Midbrain (tissue), 1 donor: ENCODE results near the gene DNAJC5.
A peak's percentile ranks its signal among the peaks of the same experiment; 100 is the strongest.
"Not testable (repeated sequence)": the region's sequence is repeated elsewhere in the genome, so short reads cannot be mapped to it uniquely, and the experiment has no call there.

Source experiments
- DNase-seq: peaks from one replicate; lab custom pipeline; 2025; lab: John Stamatoyannopoulos, UW

DNAJC5 gene

GRCh38 chr20:63911176-63911575, 16.2 kb downstream of the DNAJC5 start:
- DNase-seq: peak; percentile 35

GRCh38 chr20:63913768-63914167, 18.8 kb downstream of the DNAJC5 start:
- DNase-seq: no peak

- DNase-seq: peak; percentile 48
These were observed 20.5 kb downstream of the DNAJC5 start for GRCh38 chr20:63915471-63915870.

GRCh38 chr20:63916371-63916939, 21.5 kb downstream of the DNAJC5 start:
- not testable (repeated sequence) for DNase-seq

GRCh38 chr20:63917811-63918210, 22.9 kb downstream of the DNAJC5 start:
- no peak for DNase-seq

- no peak for DNase-seq
These were observed 24.2 kb downstream of the DNAJC5 start for GRCh38 chr20:63919130-63919529.

- DNase-seq: no peak
These were observed 25.3 kb downstream of the DNAJC5 start for GRCh38 chr20:63920226-63920625.

- DNase-seq: no peak
These were observed 28.7 kb downstream of the DNAJC5 start for GRCh38 chr20:63923651-63924050.

GRCh38 chr20:63924241-63924640, 29.3 kb downstream of the DNAJC5 start:
- no peak for DNase-seq

GRCh38 chr20:63926298-63926697, 31.4 kb downstream of the DNAJC5 start:
- DNase-seq: no peak

- DNase-seq: no peak
These were observed 34.1 kb downstream of the DNAJC5 start for GRCh38 chr20:63929071-63929470.

- not testable (repeated sequence) for DNase-seq
These were observed 34.6 kb downstream of the DNAJC5 start for GRCh38 chr20:63929473-63929883.

- no peak for DNase-seq
These were observed 36.1 kb downstream of the DNAJC5 start for GRCh38 chr20:63930971-63931553.

GRCh38 chr20:63931735-63932134, 36.8 kb downstream of the DNAJC5 start:
- no peak for DNase-seq

GRCh38 chr20:63932606-63933160, 37.8 kb downstream of the DNAJC5 start:
- DNase-seq: no peak

- DNase-seq: no peak
These were observed 38.7 kb downstream of the DNAJC5 start for GRCh38 chr20:63933646-63934045.

- DNase-seq: no peak
These were observed 39.5 kb downstream of the DNAJC5 start for GRCh38 chr20:63934271-63935068.

- DNase-seq: no peak
These were observed 40.5 kb downstream of the DNAJC5 start for GRCh38 chr20:63935447-63935846.

- no peak for DNase-seq
These were observed 42.7 kb downstream of the DNAJC5 start for GRCh38 chr20:63937596-63937995.

- DNase-seq: no peak
These were observed 44.4 kb downstream of the DNAJC5 start for GRCh38 chr20:63939061-63939935.

- no peak for DNase-seq
These were observed 45.1 kb downstream of the DNAJC5 start for GRCh38 chr20:63940071-63940471.
